ACC112 (cell line): ENCODE results near the gene TMX3.

ENCODE experiments used
- H2AFZ ChIP-seq: fragments of 200-600 bp; sonication (generic); one replicate; pipeline ENCODE4 v1.6.0; 2017; ENCODE audit warnings: antibody characterized with exemption, low read length; ENCODE audit not compliant: unreplicated experiment
- H3K27ac ChIP-seq: fragments of 200-600 bp; sonication (generic); 2 replicates; pipeline ENCODE4 v1.5.1; 2014; ENCODE audit warnings: low read depth, mild to moderate bottlenecking, antibody characterized with exemption, low read length, moderate library complexity
- H3K27me3 ChIP-seq: fragments of 200-600 bp; sonication (generic); 2 replicates; pipeline ENCODE4 v1.6.1; 2014; ENCODE audit warnings: mild to moderate bottlenecking, antibody characterized with exemption, low read length, moderate library complexity, mixed read lengths; ENCODE audit not compliant: insufficient read depth
- H3K36me3 ChIP-seq: fragments of 200-600 bp; sonication (generic); 2 replicates; pipeline ENCODE4 v1.6.1; 2016; ENCODE audit warnings: mild to moderate bottlenecking, antibody characterized with exemption, low read length, moderate library complexity, mixed read lengths; ENCODE audit not compliant: insufficient read depth
- H3K4me1 ChIP-seq: fragments of 200-600 bp; sonication (generic); one replicate; pipeline ENCODE4 v1.6.1; 2016; ENCODE audit warnings: low read length, mixed read lengths; ENCODE audit not compliant: insufficient read depth, unreplicated experiment, control insufficient read depth
- H3K4me3 ChIP-seq: fragments of 200-600 bp; sonication (generic); 2 replicates; pipeline ENCODE4 v1.5.1; 2014; ENCODE audit warnings: mild to moderate bottlenecking, low read depth, low read length
- H3K79me2 ChIP-seq: fragments of 200-600 bp; sonication (generic); one replicate; pipeline ENCODE4 v1.6.0; 2016; ENCODE audit warnings: low read length; ENCODE audit not compliant: control insufficient read depth, unreplicated experiment, insufficient read depth

Gene TMX3

GRCh38 chr18:68667121-68667520, 47.8 kb downstream of the TMX3 start:
- Histone ChIP-seq H2AFZ (no peak overlapping the region), H3K4me1 (no peaks in the 10 kb centered on the region), H3K27ac (no peak overlapping the region), H3K79me2 (no peaks in the 10 kb centered on the region), H3K27me3 (no peaks in the 10 kb centered on the region), H3K4me3 (no peak overlapping the region), H3K36me3 (no peaks in the 10 kb centered on the region)

GRCh38 chr18:68666381-68666780, 48.5 kb downstream of the TMX3 start:
- H3K4me1 ChIP-seq: no peaks in the 10 kb centered on the region
- no peaks in the 10 kb centered on the region for H3K79me2 ChIP-seq
- H3K36me3 ChIP-seq: no peaks in the 10 kb centered on the region
- no peak overlapping the region for H2AFZ ChIP-seq
- no peaks in the 10 kb centered on the region for H3K27me3 ChIP-seq
- H3K27ac ChIP-seq: no peak overlapping the region
- no peak overlapping the region for H3K4me3 ChIP-seq

- no peaks in the 10 kb centered on the region for H3K27me3 ChIP-seq
- no peak overlapping the region for H3K27ac ChIP-seq
- H3K36me3 ChIP-seq: no peaks in the 10 kb centered on the region
- H3K4me1 ChIP-seq: no peaks in the 10 kb centered on the region
- H3K79me2 ChIP-seq: no peaks in the 10 kb centered on the region
- H2AFZ ChIP-seq: no peak overlapping the region
- no peak overlapping the region for H3K4me3 ChIP-seq
Observed at GRCh38 chr18:68665628-68666027, 49.3 kb downstream of the TMX3 start.

GRCh38 chr18:68662754-68663153, 52.2 kb downstream of the TMX3 start:
- Histone ChIP-seq H3K4me3 (no peak overlapping the region), H3K36me3 (no peaks in the 10 kb centered on the region), H3K27ac (no peak overlapping the region), H3K79me2 (no peaks in the 10 kb centered on the region), H3K4me1 (no peaks in the 10 kb centered on the region), H3K27me3 (no peaks in the 10 kb centered on the region), H2AFZ (no peak overlapping the region)

- H3K4me3 ChIP-seq: no peak overlapping the region
- no peaks in the 10 kb centered on the region for H3K36me3 ChIP-seq
- H3K4me1 ChIP-seq: no peaks in the 10 kb centered on the region
- H3K79me2 ChIP-seq: no peaks in the 10 kb centered on the region
- H3K27ac ChIP-seq: no peak overlapping the region
- H2AFZ ChIP-seq: no peak overlapping the region
- no peaks in the 10 kb centered on the region for H3K27me3 ChIP-seq
Observed at GRCh38 chr18:68660354-68661183, 54.3 kb downstream of the TMX3 start.

- no peak overlapping the region for H3K27ac ChIP-seq
- no peaks in the 10 kb centered on the region for H3K4me1 ChIP-seq
- H3K79me2 ChIP-seq: no peaks in the 10 kb centered on the region
- no peak overlapping the region for H2AFZ ChIP-seq
- no peaks in the 10 kb centered on the region for H3K27me3 ChIP-seq
- H3K36me3 ChIP-seq: no peaks in the 10 kb centered on the region
- H3K4me3 ChIP-seq: no peak overlapping the region
Observed at GRCh38 chr18:68648191-68648590, 66.7 kb downstream of the TMX3 start.

GRCh38 chr18:68642003-68642402, 72.9 kb downstream of the TMX3 start:
- Histone ChIP-seq H3K36me3 (no peaks in the 10 kb centered on the region), H3K27ac (no peak overlapping the region), H3K79me2 (no peaks in the 10 kb centered on the region), H3K4me1 (no peaks in the 10 kb centered on the region), H3K27me3 (no peaks in the 10 kb centered on the region), H3K4me3 (no peak overlapping the region), H2AFZ (no peak overlapping the region)

GRCh38 chr18:68640861-68641260, 74.0 kb downstream of the TMX3 start:
- H3K27ac ChIP-seq: no peak overlapping the region
- no peaks in the 10 kb centered on the region for H3K79me2 ChIP-seq
- H2AFZ ChIP-seq: no peak overlapping the region
- no peaks in the 10 kb centered on the region for H3K36me3 ChIP-seq
- H3K4me3 ChIP-seq: no peak overlapping the region
- no peaks in the 10 kb centered on the region for H3K27me3 ChIP-seq
- H3K4me1 ChIP-seq: no peaks in the 10 kb centered on the region

GRCh38 chr18:68638613-68639012, 76.3 kb downstream of the TMX3 start:
- Histone ChIP-seq H2AFZ (no peak overlapping the region), H3K79me2 (no peaks in the 10 kb centered on the region), H3K36me3 (no peaks in the 10 kb centered on the region), H3K4me1 (no peaks in the 10 kb centered on the region), H3K27me3 (no peaks in the 10 kb centered on the region), H3K4me3 (no peak overlapping the region), H3K27ac (no peak overlapping the region)

GRCh38 chr18:68627812-68628211, 87.1 kb downstream of the TMX3 start:
- Histone ChIP-seq H3K27ac (no peak overlapping the region), H3K4me1 (no peaks in the 10 kb centered on the region), H3K79me2 (no peaks in the 10 kb centered on the region), H2AFZ (no peak overlapping the region), H3K4me3 (no peak overlapping the region), H3K36me3 (no peaks in the 10 kb centered on the region), H3K27me3 (no peaks in the 10 kb centered on the region)
